Measurements from ENCODE around the gene TMEM62. TPM values are rescaled to one million over a fixed set of nuclear protein-coding genes. Genes with fewer than 3 reads are reported as not detected.

TMEM62 gene
- 7.9 to 9.2 TPM (median 8.4 TPM) in 5 replicates for total RNA-seq (2022; extraction: Qiagen RNA extraction; ENCODE audit: low read depth)

GRCh38 chr15:43133430-43134156 lies at the start of gene TMEM62:
Gene TMEM62 (plus strand): TSS chr15:43133586. CDS start chr15:43133803, 217 bp downstream.

GRCh38 chr15:43105778-43106485 lies 27.5 kb upstream of the TMEM62 start, which contains the start of gene UBR1:
Gene UBR1 (minus strand): TSS chr15:43106038. CDS start chr15:43106022, 16 bp downstream.

DNA sequence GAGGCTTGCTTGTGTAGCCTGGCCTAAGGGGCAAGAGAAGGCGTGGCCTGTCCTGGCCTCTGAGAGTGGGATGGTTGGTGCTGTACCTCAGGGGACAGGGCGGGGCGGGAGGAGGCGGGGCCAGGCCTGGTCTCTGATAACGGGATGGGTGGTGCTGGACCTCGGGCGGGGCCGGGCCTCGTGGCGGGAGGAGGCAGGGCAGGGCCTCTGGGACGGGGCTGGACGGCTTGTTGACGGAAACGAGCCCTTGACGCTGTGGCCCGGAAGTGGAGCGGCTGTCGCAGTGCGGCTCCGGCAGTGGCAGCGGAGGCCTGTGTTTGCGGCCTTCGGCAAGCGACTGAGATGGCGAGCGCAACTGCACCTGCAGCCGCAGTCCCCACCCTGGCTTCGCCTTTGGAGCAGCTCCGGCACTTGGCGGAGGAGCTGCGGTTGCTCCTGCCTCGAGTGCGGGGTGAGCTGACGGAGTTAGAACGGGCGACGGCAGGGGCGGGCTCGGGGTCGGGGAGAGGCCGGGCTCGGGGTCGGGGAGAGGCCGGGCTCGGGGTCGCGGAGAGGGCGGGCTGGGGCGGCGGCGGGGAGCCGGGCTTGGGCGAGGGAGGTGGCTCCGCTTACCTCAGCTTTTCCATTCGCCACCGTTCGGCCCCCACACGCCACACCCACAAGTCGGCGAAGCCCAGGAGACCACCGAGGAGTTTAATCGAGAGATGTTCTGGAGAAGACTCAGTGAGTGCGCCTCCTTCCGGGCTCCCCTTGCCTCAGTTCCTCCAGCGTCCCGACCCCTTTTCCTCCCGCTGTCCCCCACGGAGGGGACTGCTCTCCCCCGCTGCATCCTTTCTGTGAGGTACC lies 52.0 kb downstream of the TMEM62 start, which contains the start of gene CCNDBP1:
TSS of gene CCNDBP1 (plus strand) at position 247 of the 846 bp plus-strand sequence. CDS start at position 343, 96 bp downstream.

GRCh38 chr15:43220991-43221403 lies 87.6 kb downstream of the TMEM62 start, which contains the start of gene EPB42:
Gene EPB42 (minus strand): TSS chr15:43221018. CDS start chr15:43220825, 193 bp downstream.

Other genes with a start within 250 kb of the TMEM62 start
- gene TTBK2, start 212.8 kb upstream of the TMEM62 start, total RNA-seq (2022; extraction: Qiagen RNA extraction; ENCODE audit: low read depth): 1.5 to 2.2 TPM (median 1.8 TPM) in 5 replicates
- 3.1 to 5.4 TPM (median 4.3 TPM) in 5 replicates for gene UBR1, start 27.5 kb upstream of the TMEM62 start, total RNA-seq (2022; extraction: Qiagen RNA extraction; ENCODE audit: low read depth)
- 23.2 to 28.2 TPM (median 26.7 TPM) in 5 replicates for gene CCNDBP1, start 51.8 kb downstream of the TMEM62 start, total RNA-seq (2022; extraction: Qiagen RNA extraction; ENCODE audit: low read depth)
- gene EPB42, start 87.4 kb downstream of the TMEM62 start, total RNA-seq (2022; extraction: Qiagen RNA extraction; ENCODE audit: low read depth): not detected in 5 replicates
- gene TGM5, start 133.3 kb downstream of the TMEM62 start, total RNA-seq (2022; extraction: Qiagen RNA extraction; ENCODE audit: low read depth): not detected in 5 replicates
- not detected in 5 replicates for gene TGM7, start 168.7 kb downstream of the TMEM62 start, total RNA-seq (2022; extraction: Qiagen RNA extraction; ENCODE audit: low read depth)
- 6.3 to 8.6 TPM (median 7.6 TPM) in 5 replicates for gene LCMT2, start 197.0 kb downstream of the TMEM62 start, total RNA-seq (2022; extraction: Qiagen RNA extraction; ENCODE audit: low read depth)
- 9.2 to 11.1 TPM (median 10.1 TPM) in 5 replicates for gene ZSCAN29, start 237.5 kb downstream of the TMEM62 start, total RNA-seq (2022; extraction: Qiagen RNA extraction; ENCODE audit: low read depth)
- gene TUBGCP4, start 237.5 kb downstream of the TMEM62 start, total RNA-seq (2022; extraction: Qiagen RNA extraction; ENCODE audit: low read depth): 5.2 to 6.9 TPM (median 6.5 TPM) in 5 replicates

All from A549 treated with CpdA at 1 μM for 4 hours (cell line).